HCT116 (cell line): ENCODE data around the gene DPP9. TPM values are rescaled to one million over a fixed set of nuclear protein-coding genes. Genes with fewer than 3 reads are reported as not detected.

Experiments used
- ATAC-seq: fragments of 200-7000 bp; cut with Tn5 transposase; 2 replicates; pipeline ENCODE4 v1.9.1; 2020; ENCODE audit warnings: mild to moderate bottlenecking, moderate library complexity
- BruUV-seq: library from RNA; stranded (reverse); fragments of 400-500 nt; replicated peaks from 2 replicates; lab custom pipeline; 2021; lab: Mats Ljungman, UMichigan
- CTCF ChIA-PET: fragments of 300-600 bp; sonication (Branson Sonifier 250); formaldehyde crosslinking; loops from one replicate; lab custom pipeline; 2021; ENCODE audit warnings: antibody characterized with exemption; lab: Charles Lee
- POLR2A ChIA-PET: fragments of 300-600, 350-600 bp; sonication (Branson Sonifier 250); formaldehyde crosslinking; loops from one replicate; lab custom pipeline; 2021; ENCODE audit warnings: antibody characterized with exemption; lab: Charles Lee
- RAD21 ChIA-PET, 2 experiments: fragments of 300-600 bp; sonication (Branson Sonifier 250); formaldehyde crosslinking; loops; one replicate each; lab custom pipeline; 2023; ENCODE audit warnings: low total read pairs in 2 of 2; ENCODE audit not compliant: uncharacterized antibody in 2 of 2, unreplicated experiment in 2 of 2, low non-redundant PET in 1 of 2; lab: Charles Lee
- DNase-seq: peaks from one replicate; pipeline ENCODE4 v3.0.0-alpha.2; 2010; ENCODE audit warnings: low read depth, low spot score
- H2AFZ ChIP-seq: fragments of 200-600 bp; shearing (Covaris generic), sonication (generic); 2 replicates; pipeline ENCODE4 v1.6.1; 2017; ENCODE audit warnings: low read depth, mixed run types, mixed read lengths, antibody characterized with exemption, low read length; ENCODE audit not compliant: poor library complexity, severe bottlenecking
- H3K27ac ChIP-seq: 2 replicates; pipeline ENCODE4 v1.5.1; 2012; ENCODE audit warnings: low read depth, low read length
- H3K27me3 ChIP-seq: fragments of 200-600 bp; sonication (generic); 2 replicates; pipeline ENCODE4 v1.6.1; 2016; ENCODE audit warnings: mixed run types, low read length, mixed read lengths; ENCODE audit not compliant: insufficient read depth
- H3K36me3 ChIP-seq, 2 experiments: fragments of 200-500 bp in 1 of 2; fragments of 200-600 bp in 1 of 2; sonication (Bioruptor generic) in 1 of 2; sonication (generic) in 1 of 2; 2 replicates each; pipeline versions ENCODE4 v1.5.1 to v1.6.1; 2014 to 2016; ENCODE audit warnings: low read length in 2 of 2, inconsistent platforms in 1 of 2, mixed read lengths in 1 of 2, mixed run types in 1 of 2; ENCODE audit not compliant: insufficient read depth in 2 of 2, control insufficient read depth in 1 of 2
- H3K4me1 ChIP-seq, 2 experiments: fragments of 200-600 bp in 1 of 2; sonication (generic) in 1 of 2; 2 replicates each; pipeline versions ENCODE4 v1.5.1 to v1.6.1; 2012 to 2017; ENCODE audit warnings: low read length in 2 of 2, inconsistent platforms in 1 of 2, mild to moderate bottlenecking in 1 of 2, mixed read lengths in 1 of 2, mixed run types in 1 of 2, moderate library complexity in 1 of 2; ENCODE audit not compliant: insufficient read depth in 2 of 2, control insufficient read depth in 1 of 2
- H3K4me2 ChIP-seq: fragments of 200-600 bp; sonication (generic); 2 replicates; pipeline ENCODE4 v1.6.1; 2017; ENCODE audit warnings: mixed run types, low read length, mixed read lengths
- H3K4me3 ChIP-seq, 2 experiments: fragments of 200-600 bp in 1 of 2; sonication (generic) in 1 of 2; replicated peaks in 1 of 2; 2 replicates each; pipeline ENCODE4 v1.5.1; 2011 to 2016; ENCODE audit warnings: low read length in 2 of 2, control low read depth in 1 of 2, low read depth in 1 of 2, mild to moderate bottlenecking in 1 of 2, mixed read lengths in 1 of 2, mixed run types in 1 of 2
- H3K79me2 ChIP-seq: fragments of 200-600 bp; sonication (generic); 2 replicates; pipeline ENCODE4 v1.6.1; 2017; ENCODE audit warnings: mild to moderate bottlenecking, mixed run types, low read length, moderate library complexity, mixed read lengths; ENCODE audit not compliant: insufficient read depth
- H3K9ac ChIP-seq: fragments of 200-600 bp; sonication (generic); 2 replicates; pipeline ENCODE4 v1.6.1; 2016; ENCODE audit warnings: low read length, mixed read lengths
- H3K9me2 ChIP-seq: fragments of 200-600 bp; sonication (generic), shearing (Covaris generic); 2 replicates; pipeline ENCODE4 v1.6.1; 2017; ENCODE audit warnings: mixed run types, mild to moderate bottlenecking, moderate library complexity; ENCODE audit not compliant: insufficient read depth
- H3K9me3 ChIP-seq, 2 experiments: fragments of 200-500 bp in 1 of 2; fragments of 200-600 bp in 1 of 2; sonication (Bioruptor generic) in 1 of 2; sonication (generic) in 1 of 2; 2 replicates each; pipeline ENCODE4 v1.6.1; 2014 to 2017; ENCODE audit warnings: low read length in 2 of 2, mixed read lengths in 2 of 2, inconsistent platforms in 1 of 2, low read depth in 1 of 2, mild to moderate bottlenecking in 1 of 2, mixed run types in 1 of 2, moderate library complexity in 1 of 2; ENCODE audit not compliant: control insufficient read depth in 1 of 2, insufficient read depth in 1 of 2
- H4K20me1 ChIP-seq: fragments of 200-600 bp; sonication (generic), shearing (Covaris generic); 2 replicates; pipeline ENCODE4 v1.6.1; 2017; ENCODE audit warnings: mixed run types, mild to moderate bottlenecking, moderate library complexity; ENCODE audit not compliant: insufficient read depth
- CEBPB ChIP-seq: IDR thresholded peaks from 2 replicates; pipeline ENCODE4 v1.6.1; 2012; ENCODE audit warnings: low read depth
- ELF1 ChIP-seq: IDR thresholded peaks from 2 replicates; pipeline ENCODE4 v1.6.1; 2012; ENCODE audit warnings: low read depth, borderline replicate concordance
- EZH2 ChIP-seq: fragments of 200-600 bp; sonication (generic); IDR thresholded peaks from 2 replicates; pipeline ENCODE4 v1.6.1; 2017; ENCODE audit warnings: antibody characterized with exemption, mixed run types
- FOSL1 ChIP-seq: IDR thresholded peaks from 2 replicates; pipeline ENCODE4 v1.6.1; 2012; ENCODE audit warnings: low read depth
- JUND ChIP-seq: IDR thresholded peaks from 2 replicates; pipeline ENCODE4 v1.6.1; 2012
- POLR2A ChIP-seq: IDR thresholded peaks from 2 replicates; pipeline ENCODE4 v1.7.0; 2011; ENCODE audit warnings: borderline replicate concordance; ENCODE audit not compliant: insufficient read depth, insufficient read length; ENCODE audit errors: extremely low read depth
- POLR2AphosphoS5 ChIP-seq: IDR thresholded peaks from 2 replicates; pipeline ENCODE4 v1.6.1; 2011; ENCODE audit warnings: mild to moderate bottlenecking, low read depth, low read length, moderate library complexity
- RAD21 ChIP-seq: IDR thresholded peaks from 2 replicates; pipeline ENCODE4 v1.6.1; 2012; ENCODE audit warnings: low read depth, mild to moderate bottlenecking
- SP1 ChIP-seq: IDR thresholded peaks from 2 replicates; pipeline ENCODE4 v1.6.1; 2012; ENCODE audit warnings: low read depth
- TCF7L2 ChIP-seq: IDR thresholded peaks from 2 replicates; pipeline ENCODE4 v1.7.0; 2011; ENCODE audit warnings: borderline replicate concordance, inconsistent platforms; ENCODE audit not compliant: insufficient read depth, insufficient read length; ENCODE audit errors: extremely low read depth
- YY1 ChIP-seq: IDR thresholded peaks from 2 replicates; pipeline ENCODE4 v1.6.1; 2011; ENCODE audit warnings: low read length, low read depth, moderate library complexity, mild to moderate bottlenecking; ENCODE audit not compliant: insufficient replicate concordance; ENCODE audit errors: extremely low read depth
- ZNF274 ChIP-seq: fragments of 200-500 bp; sonication (Bioruptor generic); IDR thresholded peaks from 2 replicates; pipeline ENCODE4 v1.6.1; 2014; ENCODE audit warnings: mild to moderate bottlenecking, low read depth, low read length, inconsistent platforms
- intact Hi-C: fragments of 100-400 bp; cut with micrococcal nuclease; formaldehyde crosslinking; loops from 2 replicates; pipeline ENCODE4 v1.10.0; 2022
- total RNA-seq: library from RNA; stranded (reverse); gene quantifications from one replicate; pipeline ENCODE4 v1.2.1, GENCODE V29; 2021; ENCODE audit not compliant: unreplicated experiment
- TF ChIP-seq, protein P1 (sequence below): IDR thresholded peaks from 2 replicates; pipeline ENCODE4 v1.6.1; 2012; ENCODE audit warnings: low read depth
- TF ChIP-seq, protein P2 (sequence below): IDR thresholded peaks from 2 replicates; pipeline ENCODE4 v1.6.1; 2012
- TF ChIP-seq, protein P3 (sequence below): IDR thresholded peaks from 2 replicates; pipeline ENCODE4 v1.6.1; 2012
- TF ChIP-seq, protein P4 (sequence below): IDR thresholded peaks from 2 replicates; pipeline ENCODE4 v1.6.1; 2011; ENCODE audit warnings: mild to moderate bottlenecking, low read length, moderate library complexity; ENCODE audit not compliant: insufficient replicate concordance; ENCODE audit errors: extremely low read depth

DPP9 gene
- total RNA-seq, 1 experiment from 2014 or later: 67.6 TPM

DNA sequence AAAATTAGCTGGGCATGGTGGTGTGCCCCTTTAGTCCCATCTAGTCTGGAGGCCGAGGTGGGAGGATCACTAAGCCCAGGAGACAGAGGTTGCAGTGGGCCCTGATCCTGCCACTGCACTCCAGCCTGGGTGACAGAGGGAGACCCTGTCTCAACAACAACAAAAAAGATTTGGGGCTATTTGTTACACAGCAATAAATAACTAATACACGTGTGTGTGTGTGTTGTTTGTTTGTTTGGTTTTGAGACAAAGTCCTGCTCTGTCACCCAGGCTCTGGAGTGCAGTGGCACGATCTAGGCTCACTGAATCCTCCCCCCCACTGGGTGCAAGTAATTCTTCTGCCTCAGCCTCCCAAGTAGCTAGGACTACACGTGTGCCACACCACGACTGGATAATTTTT lies 35.0 kb upstream of the DPP9 start (continued):
- TF ChIP-seq, protein P1, sequence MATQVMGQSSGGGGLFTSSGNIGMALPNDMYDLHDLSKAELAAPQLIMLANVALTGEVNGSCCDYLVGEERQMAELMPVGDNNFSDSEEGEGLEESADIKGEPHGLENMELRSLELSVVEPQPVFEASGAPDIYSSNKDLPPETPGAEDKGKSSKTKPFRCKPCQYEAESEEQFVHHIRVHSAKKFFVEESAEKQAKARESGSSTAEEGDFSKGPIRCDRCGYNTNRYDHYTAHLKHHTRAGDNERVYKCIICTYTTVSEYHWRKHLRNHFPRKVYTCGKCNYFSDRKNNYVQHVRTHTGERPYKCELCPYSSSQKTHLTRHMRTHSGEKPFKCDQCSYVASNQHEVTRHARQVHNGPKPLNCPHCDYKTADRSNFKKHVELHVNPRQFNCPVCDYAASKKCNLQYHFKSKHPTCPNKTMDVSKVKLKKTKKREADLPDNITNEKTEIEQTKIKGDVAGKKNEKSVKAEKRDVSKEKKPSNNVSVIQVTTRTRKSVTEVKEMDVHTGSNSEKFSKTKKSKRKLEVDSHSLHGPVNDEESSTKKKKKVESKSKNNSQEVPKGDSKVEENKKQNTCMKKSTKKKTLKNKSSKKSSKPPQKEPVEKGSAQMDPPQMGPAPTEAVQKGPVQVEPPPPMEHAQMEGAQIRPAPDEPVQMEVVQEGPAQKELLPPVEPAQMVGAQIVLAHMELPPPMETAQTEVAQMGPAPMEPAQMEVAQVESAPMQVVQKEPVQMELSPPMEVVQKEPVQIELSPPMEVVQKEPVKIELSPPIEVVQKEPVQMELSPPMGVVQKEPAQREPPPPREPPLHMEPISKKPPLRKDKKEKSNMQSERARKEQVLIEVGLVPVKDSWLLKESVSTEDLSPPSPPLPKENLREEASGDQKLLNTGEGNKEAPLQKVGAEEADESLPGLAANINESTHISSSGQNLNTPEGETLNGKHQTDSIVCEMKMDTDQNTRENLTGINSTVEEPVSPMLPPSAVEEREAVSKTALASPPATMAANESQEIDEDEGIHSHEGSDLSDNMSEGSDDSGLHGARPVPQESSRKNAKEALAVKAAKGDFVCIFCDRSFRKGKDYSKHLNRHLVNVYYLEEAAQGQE: no peak
- no peak for TF ChIP-seq CEBPB
- TF ChIP-seq FOSL1: no peak
- no peak for TF ChIP-seq TCF7L2
- TF ChIP-seq, protein P2, sequence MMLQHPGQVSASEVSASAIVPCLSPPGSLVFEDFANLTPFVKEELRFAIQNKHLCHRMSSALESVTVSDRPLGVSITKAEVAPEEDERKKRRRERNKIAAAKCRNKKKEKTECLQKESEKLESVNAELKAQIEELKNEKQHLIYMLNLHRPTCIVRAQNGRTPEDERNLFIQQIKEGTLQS: no peak
- TF ChIP-seq, protein P3, sequence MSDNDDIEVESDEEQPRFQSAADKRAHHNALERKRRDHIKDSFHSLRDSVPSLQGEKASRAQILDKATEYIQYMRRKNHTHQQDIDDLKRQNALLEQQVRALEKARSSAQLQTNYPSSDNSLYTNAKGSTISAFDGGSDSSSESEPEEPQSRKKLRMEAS: no peak

DNA sequence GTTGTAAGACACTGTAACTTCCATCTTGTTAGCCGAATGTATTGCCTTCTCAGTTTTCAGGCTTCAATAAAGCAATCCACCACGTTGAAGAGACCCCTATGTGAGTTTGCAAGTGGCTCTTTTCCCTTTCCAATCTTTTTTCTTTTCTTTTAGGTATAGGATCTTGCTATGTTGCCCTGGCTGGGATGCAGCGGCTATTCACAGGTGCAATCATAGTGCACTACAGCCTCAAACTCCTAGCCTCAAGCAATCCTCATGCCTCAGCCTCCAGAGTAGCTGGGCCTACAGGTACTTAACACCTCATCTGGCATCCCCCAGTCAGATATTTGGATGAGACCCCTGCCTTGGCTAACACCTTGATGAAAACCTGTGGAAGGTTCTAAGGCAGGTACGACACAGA lies 34.4 kb upstream of the DPP9 start:
- intact Hi-C loops: no loop called here
- TF ChIP-seq RAD21: no peak
- no peak for TF ChIP-seq SP1
- TF ChIP-seq, protein P4, sequence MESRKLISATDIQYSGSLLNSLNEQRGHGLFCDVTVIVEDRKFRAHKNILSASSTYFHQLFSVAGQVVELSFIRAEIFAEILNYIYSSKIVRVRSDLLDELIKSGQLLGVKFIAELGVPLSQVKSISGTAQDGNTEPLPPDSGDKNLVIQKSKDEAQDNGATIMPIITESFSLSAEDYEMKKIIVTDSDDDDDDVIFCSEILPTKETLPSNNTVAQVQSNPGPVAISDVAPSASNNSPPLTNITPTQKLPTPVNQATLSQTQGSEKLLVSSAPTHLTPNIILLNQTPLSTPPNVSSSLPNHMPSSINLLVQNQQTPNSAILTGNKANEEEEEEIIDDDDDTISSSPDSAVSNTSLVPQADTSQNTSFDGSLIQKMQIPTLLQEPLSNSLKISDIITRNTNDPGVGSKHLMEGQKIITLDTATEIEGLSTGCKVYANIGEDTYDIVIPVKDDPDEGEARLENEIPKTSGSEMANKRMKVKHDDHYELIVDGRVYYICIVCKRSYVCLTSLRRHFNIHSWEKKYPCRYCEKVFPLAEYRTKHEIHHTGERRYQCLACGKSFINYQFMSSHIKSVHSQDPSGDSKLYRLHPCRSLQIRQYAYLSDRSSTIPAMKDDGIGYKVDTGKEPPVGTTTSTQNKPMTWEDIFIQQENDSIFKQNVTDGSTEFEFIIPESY: no peak
- TF ChIP-seq EZH2: no peak
- TF ChIP-seq JUND: no peak
- no peak for TF ChIP-seq POLR2AphosphoS5
- no peak for TF ChIP-seq YY1
- no peak for TF ChIP-seq POLR2A
- no peak for TF ChIP-seq ELF1
- TF ChIP-seq ZNF274: no peak
- TF ChIP-seq, protein P1: no peak
- no peak for TF ChIP-seq FOSL1
- TF ChIP-seq, protein P3: no peak

More for the DNA sequence above, 34.4 kb upstream of the DPP9 start:
- Histone ChIP-seq H2AFZ (no peak overlapping the region), H3K27me3 (no peaks in the 10 kb centered on the region), H3K9me2 (no peaks in the 10 kb centered on the region), H3K36me3 (no peaks in the 10 kb centered on the region), H3K27ac (no peak overlapping the region), H3K9me3 (no peaks in the 10 kb centered on the region), H3K4me1 (peaks cover 5 to 14% of the 10 kb centered on the region in 2 experiments), H3K4me3 (no peak overlapping the region), H3K4me2 (no peak overlapping the region), H4K20me1 (no peaks in the 10 kb centered on the region), H3K9ac (no peak overlapping the region), H3K79me2 (no peaks in the 10 kb centered on the region)
- ChIA-PET POLR2A (no interaction called here), RAD21 (no interaction called here), CTCF (no interaction called here)
- no TSS peak for BruUV-seq
- no peak for ATAC-seq
- DNase-seq: no peak
